CD4-positive, CD25-positive, alpha-beta regulatory T cell (primary cell): ENCODE measurements around the gene LCLAT1. TPM values are rescaled to one million over a fixed set of nuclear protein-coding genes. Genes with fewer than 3 reads are reported as not detected.
A peak's percentile ranks its signal among the peaks of the same experiment; 100 is the strongest.

Experiments
- ATAC-seq, 2 donors: fragments of 150-1000 bp; cut with Tn5 transposase; one replicate each; pipeline ENCODE4 v1.10.0; 2021; ENCODE audit warnings: low read depth in 2 of 2, moderate number of reproducible peaks in 2 of 2, moderate library complexity in 1 of 2
- DNase-seq, 3 donors: peaks; one replicate each; pipeline versions ENCODE4 v3.0.0 to v3.0.0-alpha.2; 2012 to 2022; ENCODE audit warnings: mixed read lengths in 1 of 3
- H3K27ac ChIP-seq: one replicate; pipeline ENCODE4 v1.7.0; 2013; ENCODE audit warnings: mild to moderate bottlenecking, low read length; ENCODE audit not compliant: insufficient read depth, poor library complexity, severe bottlenecking
- H3K27me3 ChIP-seq: one replicate; pipeline ENCODE4 v1.7.0; 2013; ENCODE audit warnings: low read length; ENCODE audit not compliant: control insufficient read depth, insufficient read depth
- H3K36me3 ChIP-seq: one replicate; pipeline ENCODE4 v1.7.0; 2013; ENCODE audit warnings: mild to moderate bottlenecking, low read length, moderate library complexity; ENCODE audit not compliant: control insufficient read depth, insufficient read depth
- H3K4me1 ChIP-seq: 2 replicates; pipeline ENCODE4 v1.7.0; 2013; ENCODE audit warnings: mild to moderate bottlenecking, low read length; ENCODE audit not compliant: insufficient read depth, control insufficient read depth, poor library complexity, severe bottlenecking
- H3K4me3 ChIP-seq: one replicate; pipeline ENCODE4 v1.7.0; 2013; ENCODE audit warnings: low read depth, mild to moderate bottlenecking, low read length, moderate library complexity
- H3K9me3 ChIP-seq, 2 experiments: 1 replicate in 1 of 2; 2 replicates in 1 of 2; pipeline ENCODE4 v1.7.0; 2013; ENCODE audit warnings: low read length in 2 of 2, mild to moderate bottlenecking in 1 of 2, moderate library complexity in 1 of 2; ENCODE audit not compliant: control insufficient read depth in 2 of 2
- H3K27ac Mint-ChIP-seq, 3 donors: one replicate each; pipeline ENCODE4 v1.8.0; 2020 to 2022; ENCODE audit warnings: mild to moderate bottlenecking in 3 of 3, mixed read lengths in 3 of 3, moderate library complexity in 2 of 3
- H3K27me3 Mint-ChIP-seq: one replicate; pipeline ENCODE4 v1.8.0; 2022; ENCODE audit warnings: mild to moderate bottlenecking, mixed read lengths
- H3K36me3 Mint-ChIP-seq: one replicate; pipeline ENCODE4 v1.8.0; 2020; ENCODE audit warnings: mixed read lengths
- H3K4me1 Mint-ChIP-seq, 4 donors: one replicate each; pipeline ENCODE4 v1.8.0; 2020 to 2022; ENCODE audit warnings: mixed read lengths in 4 of 4, mild to moderate bottlenecking in 1 of 4
- H3K4me3 Mint-ChIP-seq, 4 donors: one replicate each; pipeline ENCODE4 v1.8.0; 2020 to 2022; ENCODE audit warnings: mild to moderate bottlenecking in 4 of 4, mixed read lengths in 4 of 4, moderate library complexity in 3 of 4
- H3K9me3 Mint-ChIP-seq, 7 donors: one replicate each; pipeline ENCODE4 v1.8.0; 2020 to 2022; ENCODE audit warnings: mixed read lengths in 7 of 7, mild to moderate bottlenecking in 3 of 7, moderate library complexity in 2 of 7
- polyA plus RNA-seq, 4 donors: library from polyadenylated mRNA; unstranded; fragments of 300-500 nt; fragmentation: Illumina TruSeq; gene quantifications; one replicate each; pipeline ENCODE4 v1.2.3, GENCODE V29; 2021
- total RNA-seq: library from RNA; stranded (reverse); gene quantifications from one replicate; pipeline ENCODE4 v1.2.3, GENCODE V29; 2022

The LCLAT1 gene
- total and polyA plus RNA-seq, 5 donors from 2014 or later: 4.8 to 25.2 (median 9.2) TPM

DNA sequence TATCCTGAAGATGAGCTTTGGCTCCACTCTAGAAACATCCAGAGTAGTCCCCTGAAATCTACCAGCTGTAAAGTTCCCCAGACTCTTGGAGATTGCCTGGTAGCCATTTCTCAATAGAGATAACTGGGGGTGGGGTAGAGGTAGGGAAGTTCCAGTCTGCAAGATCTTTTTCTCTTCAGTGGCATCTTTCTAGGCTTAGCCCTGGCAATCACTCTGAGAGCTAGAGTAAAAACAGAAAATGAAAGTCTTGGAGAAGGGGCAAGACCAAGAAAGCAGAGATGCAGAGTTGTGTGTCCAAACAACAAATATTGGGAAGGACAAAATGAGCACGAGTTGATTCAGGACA, 41.8 kb upstream of the LCLAT1 start:
- DNase-seq (no peak), ATAC-seq (no peak)
- Mint-ChIP-seq H3K4me3 (no peak overlapping the region), H3K27ac (peak overlapping the region in 1 of 3 donors; percentile 33), H3K9me3 (no peaks in the 10 kb centered on the region), H3K36me3 (peaks cover 3% of the 10 kb centered on the region), H3K4me1 (peaks cover 0 to 14% (median 9%) of the 10 kb centered on the region in 4 donors), H3K27me3 (no peaks in the 10 kb centered on the region)
- Histone ChIP-seq H3K9me3 (no peaks in the 10 kb centered on the region), H3K27ac (no peak overlapping the region), H3K4me1 (no peaks in the 10 kb centered on the region), H3K27me3 (no peaks in the 10 kb centered on the region), H3K36me3 (no peaks in the 10 kb centered on the region), H3K4me3 (no peak overlapping the region)

DNA sequence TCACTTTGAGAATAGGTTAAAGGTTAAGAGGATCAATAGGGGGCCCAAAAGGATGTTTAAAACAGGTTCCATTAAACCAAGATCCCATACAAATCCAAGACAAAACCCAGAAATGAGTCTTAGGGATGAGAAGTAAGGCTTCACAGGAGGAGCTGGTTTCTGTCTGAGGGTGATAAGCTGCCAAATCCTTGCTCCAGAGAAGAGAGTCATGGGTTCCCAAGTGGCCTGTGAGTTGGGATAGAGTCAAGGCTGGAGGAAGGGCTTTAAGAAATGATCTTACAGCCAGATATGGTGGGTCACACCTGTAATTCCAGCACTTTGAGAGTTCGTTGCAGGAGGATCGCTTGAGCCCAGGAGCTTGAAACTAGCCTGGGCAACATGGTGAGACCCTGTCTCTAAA, 40.2 kb upstream of the LCLAT1 start:
- Histone ChIP-seq H3K9me3 (no peaks in the 10 kb centered on the region), H3K27me3 (no peaks in the 10 kb centered on the region), H3K4me1 (no peaks in the 10 kb centered on the region), H3K4me3 (no peak overlapping the region), H3K27ac (no peak overlapping the region), H3K36me3 (no peaks in the 10 kb centered on the region)
- H3K36me3 Mint-ChIP-seq: peaks cover 3% of the 10 kb centered on the region
- H3K27ac Mint-ChIP-seq: peak overlapping the region in 1 of 3 donors; percentile 37
- H3K4me1 Mint-ChIP-seq: peaks cover 0 to 18% (median 11%) of the 10 kb centered on the region in 4 donors
- no peak overlapping the region for H3K4me3 Mint-ChIP-seq
- no peak for ATAC-seq
- no peaks in the 10 kb centered on the region for H3K27me3 Mint-ChIP-seq
- no peak for DNase-seq
- H3K9me3 Mint-ChIP-seq: no peaks in the 10 kb centered on the region

DNA sequence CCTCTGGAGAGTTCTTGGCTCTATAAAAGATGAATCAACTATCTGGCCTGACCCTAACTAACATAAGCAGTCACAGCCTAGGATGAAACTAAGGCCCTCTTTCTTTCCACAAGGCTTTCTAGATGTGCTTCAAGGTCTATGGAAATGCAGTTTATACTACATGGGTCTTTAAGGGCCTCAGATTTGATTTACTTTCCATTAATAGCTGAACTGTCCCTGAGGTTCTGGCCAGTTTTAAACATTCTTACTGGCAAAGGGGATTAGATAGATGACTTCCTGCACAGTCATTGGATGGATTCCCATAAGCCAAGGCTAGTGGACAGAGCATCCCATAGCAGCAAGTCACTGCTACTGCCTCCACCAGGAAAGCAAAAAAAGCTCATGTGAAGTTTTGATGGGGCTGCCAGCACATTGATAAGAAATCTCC, 38.1 kb upstream of the LCLAT1 start:
- H3K27me3 Mint-ChIP-seq: no peaks in the 10 kb centered on the region
- H3K27me3 ChIP-seq: no peaks in the 10 kb centered on the region
- H3K4me3 Mint-ChIP-seq: no peak overlapping the region
- H3K4me1 ChIP-seq: no peaks in the 10 kb centered on the region
- no peak overlapping the region for H3K27ac ChIP-seq
- no peaks in the 10 kb centered on the region for H3K36me3 ChIP-seq
- H3K4me1 Mint-ChIP-seq: peaks cover 0 to 18% (median 9%) of the 10 kb centered on the region in 4 donors
- DNase-seq (no peak), ATAC-seq (no peak)
- no peaks in the 10 kb centered on the region for H3K36me3 Mint-ChIP-seq
- H3K4me3 ChIP-seq: no peak overlapping the region
- peak overlapping the region in 2 of 3 donors; percentile 17 to 25 for H3K27ac Mint-ChIP-seq
- H3K9me3 ChIP-seq: no peaks in the 10 kb centered on the region
- H3K9me3 Mint-ChIP-seq: no peaks in the 10 kb centered on the region

DNA sequence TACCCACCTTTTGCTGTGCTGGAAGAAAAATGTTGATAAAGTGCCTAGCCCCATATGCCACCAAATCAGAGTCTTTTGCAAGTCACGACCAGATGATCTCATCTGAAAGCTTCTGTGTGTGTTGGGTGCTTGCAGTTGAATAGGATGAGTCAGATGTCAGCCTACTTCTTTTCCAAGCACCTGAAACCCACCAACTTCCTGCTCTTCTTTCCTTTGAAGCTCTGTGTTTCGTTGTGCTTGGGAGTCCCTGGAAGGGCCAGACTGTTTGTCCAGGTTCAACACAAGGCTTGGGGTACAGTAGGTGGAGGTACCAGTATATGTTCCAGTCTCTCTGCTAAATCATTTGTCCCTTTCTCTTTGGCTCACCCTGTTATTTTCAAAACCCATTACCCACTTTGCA, 36.8 kb upstream of the LCLAT1 start:
- Mint-ChIP-seq H3K27ac (peak overlapping the region; percentile 21 to 60 (median 33)), H3K9me3 (no peaks in the 10 kb centered on the region), H3K27me3 (no peaks in the 10 kb centered on the region), H3K36me3 (no peaks in the 10 kb centered on the region), H3K4me1 (peaks cover 0 to 18% (median 10%) of the 10 kb centered on the region in 4 donors), H3K4me3 (no peak overlapping the region)
- Histone ChIP-seq H3K4me3 (no peak overlapping the region), H3K4me1 (no peaks in the 10 kb centered on the region), H3K27ac (no peak overlapping the region), H3K27me3 (no peaks in the 10 kb centered on the region), H3K36me3 (no peaks in the 10 kb centered on the region), H3K9me3 (no peaks in the 10 kb centered on the region)
- DNase-seq (no peak), ATAC-seq (peak in 1 of 2 donors; percentile 34)

DNA sequence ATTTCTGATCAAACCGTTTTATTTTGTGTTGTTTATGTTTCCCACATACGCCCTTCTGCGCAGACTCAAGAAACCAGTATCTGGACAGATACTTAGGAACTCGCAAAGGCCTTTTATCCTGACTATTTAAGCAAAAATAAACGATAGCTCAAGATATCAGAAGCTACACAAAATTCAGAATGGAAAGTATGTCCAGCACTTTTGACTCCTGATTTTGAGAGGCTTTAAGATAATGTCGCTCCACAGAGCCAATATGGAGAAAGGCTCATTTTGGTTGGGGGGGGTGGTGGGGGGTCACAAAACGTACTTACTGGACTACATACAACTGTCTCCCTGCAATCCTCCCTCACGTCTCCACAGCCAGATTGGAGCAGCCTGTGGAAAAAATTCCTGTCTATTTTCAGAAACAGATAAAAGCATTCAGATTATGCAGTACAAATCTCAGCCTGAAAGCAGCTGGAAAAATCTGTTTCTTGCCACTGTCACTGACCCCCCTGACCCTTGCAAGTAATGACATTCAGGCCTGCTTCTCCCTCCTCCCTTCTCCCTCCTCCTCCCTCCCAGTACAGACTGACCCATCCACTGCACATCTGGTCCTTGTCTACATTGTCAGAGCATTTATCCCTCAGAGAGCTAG, 34.9 kb upstream of the LCLAT1 start:
- Mint-ChIP-seq H3K36me3 (no peaks in the 10 kb centered on the region), H3K27ac (no peak overlapping the region)

DNA sequence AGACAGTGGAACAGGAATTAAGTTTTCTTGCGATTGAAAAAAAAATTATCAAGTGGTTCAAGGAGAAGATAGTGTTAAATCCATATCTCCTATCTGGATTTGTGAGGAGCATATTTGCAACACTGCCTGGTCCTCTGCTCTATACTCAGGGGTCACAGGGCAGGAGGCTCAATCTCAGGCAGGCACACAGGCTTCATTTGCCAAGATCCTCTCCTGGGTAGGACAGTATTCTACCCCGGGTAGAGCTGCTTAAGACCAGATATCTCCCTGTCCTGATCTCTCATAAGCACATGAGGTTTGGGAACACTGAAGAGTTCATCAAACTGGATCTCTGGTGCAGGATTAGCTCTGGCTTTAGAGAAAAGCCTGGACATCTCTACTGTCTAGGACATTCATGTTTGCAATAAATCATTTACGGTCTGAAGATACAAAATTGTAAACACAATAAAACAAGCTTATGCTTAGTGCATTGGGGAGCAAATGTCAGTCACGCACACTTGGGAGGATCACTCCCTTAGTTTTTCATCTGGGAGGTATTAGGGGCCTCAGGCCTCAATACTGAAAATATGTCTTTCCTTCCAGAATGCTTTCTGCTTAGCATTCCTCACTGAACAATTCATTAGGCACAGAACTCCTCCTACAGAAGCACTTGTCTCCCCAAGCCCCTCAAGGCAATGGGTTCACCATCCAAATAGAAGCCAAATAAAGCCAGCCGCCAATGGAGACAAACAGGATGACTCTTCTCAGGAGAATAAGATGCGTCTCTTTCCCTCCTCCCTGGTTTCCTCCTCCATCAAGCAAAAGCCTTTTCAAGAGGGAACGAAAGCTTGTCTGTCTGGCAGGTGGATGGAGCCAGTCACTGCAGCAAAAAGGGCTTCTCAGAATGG, 34.1 kb upstream of the LCLAT1 start:
- no peaks in the 10 kb centered on the region for H3K36me3 Mint-ChIP-seq
- H3K4me1 Mint-ChIP-seq: peaks cover 0 to 18% (median 10%) of the 10 kb centered on the region in 4 donors
- no peak for ATAC-seq
- no peak for DNase-seq
- Histone ChIP-seq H3K27me3 (no peaks in the 10 kb centered on the region), H3K36me3 (no peaks in the 10 kb centered on the region), H3K9me3 (no peaks in the 10 kb centered on the region), H3K4me1 (no peaks in the 10 kb centered on the region), H3K27ac (no peak overlapping the region), H3K4me3 (no peak overlapping the region)
- no peak overlapping the region for H3K4me3 Mint-ChIP-seq
- no peaks in the 10 kb centered on the region for H3K27me3 Mint-ChIP-seq
- H3K27ac Mint-ChIP-seq: peak overlapping the region in 1 of 3 donors; percentile 49
- H3K9me3 Mint-ChIP-seq: no peaks in the 10 kb centered on the region

More for the DNA sequence above, 34.9 kb upstream of the LCLAT1 start:
- Mint-ChIP-seq H3K4me1 (peaks cover 0 to 18% (median 10%) of the 10 kb centered on the region in 4 donors), H3K9me3 (no peaks in the 10 kb centered on the region), H3K4me3 (no peak overlapping the region), H3K27me3 (no peaks in the 10 kb centered on the region)
- Histone ChIP-seq H3K4me1 (no peaks in the 10 kb centered on the region), H3K4me3 (no peak overlapping the region), H3K27me3 (no peaks in the 10 kb centered on the region), H3K36me3 (no peaks in the 10 kb centered on the region), H3K9me3 (no peaks in the 10 kb centered on the region), H3K27ac (no peak overlapping the region)
- DNase-seq (no peak), ATAC-seq (no peak)

DNA sequence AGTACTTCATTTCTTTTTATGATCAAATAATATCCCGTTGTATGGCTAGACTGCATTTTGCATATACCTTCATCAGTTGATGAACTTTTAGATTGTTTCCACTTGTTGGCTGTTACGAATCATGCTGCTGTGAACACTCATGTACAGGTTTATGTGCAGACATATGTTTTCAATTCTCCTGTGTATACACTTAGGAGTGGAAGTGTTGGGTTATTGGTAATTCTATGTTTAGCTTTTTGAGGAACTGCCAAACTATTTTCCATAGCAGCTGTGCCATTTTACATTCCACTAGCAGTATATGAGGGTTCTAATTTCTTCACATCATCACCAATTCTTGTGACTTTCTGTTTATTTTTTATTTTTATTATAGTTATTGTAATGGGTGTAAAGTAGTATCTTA, 32.1 kb upstream of the LCLAT1 start:
- Mint-ChIP-seq H3K36me3 (no peaks in the 10 kb centered on the region), H3K27ac (peak overlapping the region in 1 of 3 donors; percentile 16), H3K4me1 (peaks cover 0 to 11% (median 3%) of the 10 kb centered on the region in 4 donors), H3K27me3 (no peaks in the 10 kb centered on the region), H3K9me3 (no peaks in the 10 kb centered on the region), H3K4me3 (no peak overlapping the region)
- DNase-seq (no peak), ATAC-seq (no peak)
- no peaks in the 10 kb centered on the region for H3K27me3 ChIP-seq
- no peak overlapping the region for H3K4me3 ChIP-seq
- H3K27ac ChIP-seq: no peak overlapping the region
- H3K36me3 ChIP-seq: no peaks in the 10 kb centered on the region
- no peaks in the 10 kb centered on the region for H3K9me3 ChIP-seq
- no peaks in the 10 kb centered on the region for H3K4me1 ChIP-seq
